Keratinocyte (primary cell): ENCODE data around the gene BCL2L11. TPM values are rescaled to one million over a fixed set of nuclear protein-coding genes. Genes with fewer than 3 reads are reported as not detected.

Experiments
- DNase-seq: peaks from one replicate; pipeline ENCODE4 v3.0.0-alpha.2; 2011; ENCODE audit warnings: low read depth, missing footprints, low spot score
- FAIRE-seq: peaks from 2 replicates; lab custom pipeline; 2011; peaks lifted over from hg19 to GRCh38; lab: Jason Lieb, UNC
- H2AFZ ChIP-seq: 2 replicates; pipeline ENCODE4 v1.6.0; 2012; ENCODE audit warnings: low read length, control low read depth, inconsistent platforms; ENCODE audit not compliant: control insufficient read depth
- H3K27ac ChIP-seq: 2 replicates; pipeline ENCODE4 v1.5.1; 2011; ENCODE audit warnings: low read length; ENCODE audit not compliant: control insufficient read depth, insufficient read depth
- H3K27me3 ChIP-seq: 3 replicates; pipeline ENCODE4 v1.6.0; 2011; ENCODE audit warnings: low read length; ENCODE audit not compliant: control insufficient read depth, insufficient read depth; ENCODE audit errors: extremely low read depth
- H3K36me3 ChIP-seq, 2 experiments: 2 replicates in 1 of 2; 3 replicates in 1 of 2; pipeline ENCODE4 v1.5.1; 2011; ENCODE audit warnings: low read length in 2 of 2, mild to moderate bottlenecking in 1 of 2; ENCODE audit not compliant: control insufficient read depth in 2 of 2, insufficient read depth in 2 of 2; ENCODE audit errors: extremely low read depth in 1 of 2
- H3K4me1 ChIP-seq: 3 replicates; pipeline ENCODE4 v1.5.1; 2011; ENCODE audit warnings: low read length; ENCODE audit not compliant: control insufficient read depth, insufficient read depth; ENCODE audit errors: extremely low read depth
- H3K4me2 ChIP-seq: 3 replicates; pipeline ENCODE4 v1.6.0; 2011; ENCODE audit warnings: low read depth, low read length; ENCODE audit not compliant: control insufficient read depth, insufficient read depth; ENCODE audit errors: extremely low read depth
- H3K4me3 ChIP-seq, 3 experiments: fragments of 200-600 bp in 1 of 3; sonication (generic) in 1 of 3; 2 replicates in 2 of 3; 3 replicates in 1 of 3; pipeline ENCODE4 v1.5.1; 2011 to 2016; ENCODE audit warnings: low read length in 3 of 3, mild to moderate bottlenecking in 3 of 3, control low read depth in 2 of 3, inconsistent platforms in 1 of 3, low read depth in 1 of 3, mixed read lengths in 1 of 3, mixed run types in 1 of 3, moderate library complexity in 1 of 3; ENCODE audit not compliant: control insufficient read depth in 2 of 3, insufficient read depth in 2 of 3; ENCODE audit errors: extremely low read depth in 1 of 3
- H3K79me2 ChIP-seq: 2 replicates; pipeline ENCODE4 v1.6.0; 2012; ENCODE audit warnings: low read length; ENCODE audit not compliant: control insufficient read depth, insufficient read depth
- H3K9ac ChIP-seq: 3 replicates; pipeline ENCODE4 v1.6.0; 2011; ENCODE audit warnings: low read length; ENCODE audit not compliant: control insufficient read depth, insufficient read depth; ENCODE audit errors: extremely low read depth
- H3K9me1 ChIP-seq: 3 replicates; pipeline ENCODE4 v1.6.0; 2011; ENCODE audit warnings: low read length; ENCODE audit not compliant: control insufficient read depth, insufficient read depth; ENCODE audit errors: extremely low read depth
- H3K9me3 ChIP-seq: 2 replicates; pipeline ENCODE4 v1.5.1; 2012; ENCODE audit warnings: low read depth, low read length; ENCODE audit not compliant: control insufficient read depth
- H4K20me1 ChIP-seq: 3 replicates; pipeline ENCODE4 v1.6.0; 2011; ENCODE audit warnings: low read length; ENCODE audit not compliant: control insufficient read depth, insufficient read depth; ENCODE audit errors: extremely low read depth
- CTCF ChIP-seq, 3 experiments: IDR thresholded peaks in 1 of 3; conservative IDR thresholded peaks in 1 of 3; optimal IDR thresholded peaks in 1 of 3; 2 replicates in 2 of 3; 3 replicates in 1 of 3; pipeline versions ENCODE3 to v1.5.1; 2011; ENCODE audit warnings: low read length in 3 of 3, mild to moderate bottlenecking in 3 of 3, moderate library complexity in 2 of 3, control low read depth in 1 of 3, inconsistent platforms in 1 of 3; ENCODE audit not compliant: insufficient read depth in 2 of 3; ENCODE audit errors: extremely low read depth in 1 of 3
- EZH2 ChIP-seq: IDR thresholded peaks from one replicate; pipeline ENCODE4 v1.6.1; 2012; ENCODE audit warnings: inconsistent platforms, mild to moderate bottlenecking, low read length, moderate library complexity
- dilution Hi-C: fragments of 300-500 bp; cut with MboI; formaldehyde crosslinking; loops from one replicate; pipeline ENCODE4 v1.7.0; 2020; ENCODE audit warnings: low sequenced_read_pairs; ENCODE audit not compliant: extremely low pct_ligation_motif_present
- polyA plus RNA-seq, 5 experiments: library from polyadenylated mRNA; depleted of rRNA in 3 of 5; stranded (reverse) in 3 of 5; stranded (forward) in 1 of 5; unstranded in 1 of 5; fragments of >200 nt; gene quantifications; 1 replicate in 1 of 5; 2 replicates in 3 of 5; 3 replicates in 1 of 5; pipeline versions ENCODE4 v1.2.1 to v1.2.3, GENCODE V29; 2011 to 2012; ENCODE audit warnings: missing spikeins in 2 of 5, low read depth in 1 of 5, low replicate concordance in 1 of 5

BCL2L11 gene
- polyA plus RNA-seq, 1 donor (not counting 4 experiments of a cell fraction or from before 2014, with no cell fraction given) = 1.9 TPM

- H3K27me3 ChIP-seq = no peaks in the 10 kb centered on the region
- no peak overlapping the region for H3K4me3 ChIP-seq
- no peak for DNase-seq
- H3K9me3 ChIP-seq = no peaks in the 10 kb centered on the region
- peak overlapping the region; percentile 81 for H3K4me2 ChIP-seq
- H3K9ac ChIP-seq = peak overlapping the region; percentile 50
- H3K36me3 ChIP-seq = no peaks in the 10 kb centered on the region
- no peaks in the 10 kb centered on the region for H4K20me1 ChIP-seq
- peaks cover 13% of the 10 kb centered on the region for H3K79me2 ChIP-seq
- no peak for TF ChIP-seq CTCF (optimal IDR thresholded peaks at IDR 0.05 in 1 of 3, IDR thresholded peaks at IDR 0.05 in 1 of 3, conservative IDR thresholded peaks at IDR 0.05 in 1 of 3; ENCODE audit: extremely low read depth in 1 of 3, insufficient read depth in 2 of 3, low read length in 3 of 3)
- no peak for TF ChIP-seq EZH2
- no peak overlapping the region for H2AFZ ChIP-seq
- no peaks in the 10 kb centered on the region for H3K9me1 ChIP-seq
- H3K27ac ChIP-seq = no peak overlapping the region
- dilution Hi-C loops = no loop called here
- FAIRE-seq = no peak
- peaks cover 23% of the 10 kb centered on the region for H3K4me1 ChIP-seq
Measured at GRCh38 chr2:111118981-111119821, 1.5 kb upstream of the BCL2L11 start.

GRCh38 chr2:111119822-111120252 lies 877 bp upstream of the BCL2L11 start:
- H3K9ac ChIP-seq = peak overlapping the region; percentile 87
- peaks cover 13% of the 10 kb centered on the region for H3K79me2 ChIP-seq
- H3K36me3 ChIP-seq = no peaks in the 10 kb centered on the region
- dilution Hi-C loops = no loop called here
- no peaks in the 10 kb centered on the region for H3K27me3 ChIP-seq
- peak overlapping the region; percentile 87 for H3K4me2 ChIP-seq
- peak overlapping the region; percentile 85 for H3K27ac ChIP-seq
- H3K9me3 ChIP-seq = no peaks in the 10 kb centered on the region
- no peaks in the 10 kb centered on the region for H3K9me1 ChIP-seq
- FAIRE-seq (no peak), DNase-seq (no peak)
- H2AFZ ChIP-seq = peak overlapping the region; percentile 90
- no peaks in the 10 kb centered on the region for H4K20me1 ChIP-seq
- TF ChIP-seq EZH2 (no peak), CTCF (optimal IDR thresholded peaks at IDR 0.05 in 1 of 3, IDR thresholded peaks at IDR 0.05 in 1 of 3, conservative IDR thresholded peaks at IDR 0.05 in 1 of 3; ENCODE audit: extremely low read depth in 1 of 3, insufficient read depth in 2 of 3, low read length in 3 of 3) (no peak)
- peak overlapping the region; percentile 48 to 83 (median 57) for H3K4me3 ChIP-seq
- H3K4me1 ChIP-seq = peaks cover 23% of the 10 kb centered on the region
